ENCODE results near the gene OGFOD2. TPM values are rescaled to one million over a fixed set of nuclear protein-coding genes. Genes with fewer than 3 reads are reported as not detected.

The OGFOD2 gene
- total and polyA plus RNA-seq, 9 of the 15 experiments (the other 6 are each of a cell fraction or from before 2014, with no cell fraction given), result 1.4 to 111 (median 18.5) TPM

GRCh38 chr12:122980183-122981035 lies 5.4 kb downstream of the OGFOD2 start, which contains the start of gene ARL6IP4 (continued):
- TF ChIP-seq ZNF277 (CRISPR knock-in tag; IDR thresholded peaks at IDR 0.05; ENCODE audit: borderline replicate concordance) (no peak), ZNF589 (CRISPR knock-in tag; IDR thresholded peaks at IDR 0.05; ENCODE audit: low read depth) (no peak; the same call in 1 of the 2 replicates), ZKSCAN3 (CRISPR knock-in tag; IDR thresholded peaks at IDR 0.05) (no peak), ZNF282 (CRISPR knock-in tag; IDR thresholded peaks at IDR 0.05) (peak; percentile 45; the same call in 1 of the 2 replicates), CEBPB (tag; IDR thresholded peaks at IDR 0.05) (no peak), POLR3G (IDR thresholded peaks at IDR 0.05; ENCODE audit: extremely low read depth, insufficient read length, insufficient replicate concordance) (no peak), FOXP1 (CRISPR knock-in tag; IDR thresholded peaks at IDR 0.05) (peak; percentile 19; the same call in 1 of the 2 replicates), CBX2 (IDR thresholded peaks at IDR 0.05; ENCODE audit: insufficient read depth, low read length, poor library complexity, severe bottlenecking) (no peak), ZNF23 (CRISPR knock-in tag; IDR thresholded peaks at IDR 0.05) (no peak), ZNF239 (CRISPR knock-in tag; IDR thresholded peaks at IDR 0.05) (no peak), CEBPG (CRISPR knock-in tag; IDR thresholded peaks at IDR 0.05) (0 out of 2 replicates have a peak, but pooled peaks have one; percentile 21), CEBPG (tag; conservative IDR thresholded peaks at IDR 0.05 in 1 of 2, IDR thresholded peaks at IDR 0.05 in 1 of 2) (no peak), THRA (IDR thresholded peaks at IDR 0.05) (no peak), HNRNPK (IDR thresholded peaks at IDR 0.05; ENCODE audit: low read depth, low read length, poor library complexity, severe bottlenecking) (no peak), RCOR1 (IDR thresholded peaks at IDR 0.05; ENCODE audit: borderline replicate concordance in 1 of 2, low read depth in 2 of 2, low read length in 2 of 2) (no peak), CREM (IDR thresholded peaks at IDR 0.05; ENCODE audit: low read depth) (peak; percentile 42), XRCC3 (IDR thresholded peaks at IDR 0.05) (no peak; the same call in 1 of the 2 replicates), FIP1L1 (IDR thresholded peaks at IDR 0.05; ENCODE audit: low read depth, low read length, poor library complexity, severe bottlenecking) (peak; percentile 44), PRPF4 (IDR thresholded peaks at IDR 0.05; ENCODE audit: insufficient read depth, low read depth, low read length, poor library complexity, severe bottlenecking) (no peak), ZNF717 (CRISPR knock-in tag; IDR thresholded peaks at IDR 0.05) (0 out of 2 replicates have a peak, but pooled peaks have one; percentile 61), KDM5B (IDR thresholded peaks at IDR 0.05; ENCODE audit: insufficient replicate concordance, low read depth, low read length) (peak; percentile 84), ZNF79 (CRISPR knock-in tag; IDR thresholded peaks at IDR 0.05; ENCODE audit: low read depth) (no peak), MECOM (CRISPR knock-in tag; IDR thresholded peaks at IDR 0.05) (no peak), FOXP4 (CRISPR knock-in tag; IDR thresholded peaks at IDR 0.05; ENCODE audit: borderline replicate concordance) (no peak)

Measured in K562 (cell line).